GM13977 (cell line): Measurements from ENCODE around the gene NPHP4.

Experiments used
- DNase-seq: peaks from one replicate; pipeline ENCODE4 v3.0.0; 2012; ENCODE audit warnings: low spot score
- CTCF ChIP-seq: IDR thresholded peaks from 2 replicates; pipeline ENCODE4 v1.5.1; 2012; ENCODE audit warnings: mild to moderate bottlenecking, control low read depth; ENCODE audit not compliant: insufficient read depth; ENCODE audit errors: extremely low read depth, missing control alignments
- in situ Hi-C: fragments of 300-500 bp; cut with MboI; formaldehyde crosslinking; loops from one replicate; pipeline ENCODE4 v1.12.0; 2022; ENCODE audit warnings: low sequenced_read_pairs, low pct_unique_long_range_greater_than_20kb, mixed read lengths, inconsistent platforms; ENCODE audit not compliant: unreplicated experiment

Gene NPHP4

GRCh38 chr1:5940723-5941407 lies 51.4 kb downstream of the NPHP4 start:
- in situ Hi-C loops, result no loop called here
- DNase-seq, result no peak
- no peak for TF ChIP-seq CTCF

DNA sequence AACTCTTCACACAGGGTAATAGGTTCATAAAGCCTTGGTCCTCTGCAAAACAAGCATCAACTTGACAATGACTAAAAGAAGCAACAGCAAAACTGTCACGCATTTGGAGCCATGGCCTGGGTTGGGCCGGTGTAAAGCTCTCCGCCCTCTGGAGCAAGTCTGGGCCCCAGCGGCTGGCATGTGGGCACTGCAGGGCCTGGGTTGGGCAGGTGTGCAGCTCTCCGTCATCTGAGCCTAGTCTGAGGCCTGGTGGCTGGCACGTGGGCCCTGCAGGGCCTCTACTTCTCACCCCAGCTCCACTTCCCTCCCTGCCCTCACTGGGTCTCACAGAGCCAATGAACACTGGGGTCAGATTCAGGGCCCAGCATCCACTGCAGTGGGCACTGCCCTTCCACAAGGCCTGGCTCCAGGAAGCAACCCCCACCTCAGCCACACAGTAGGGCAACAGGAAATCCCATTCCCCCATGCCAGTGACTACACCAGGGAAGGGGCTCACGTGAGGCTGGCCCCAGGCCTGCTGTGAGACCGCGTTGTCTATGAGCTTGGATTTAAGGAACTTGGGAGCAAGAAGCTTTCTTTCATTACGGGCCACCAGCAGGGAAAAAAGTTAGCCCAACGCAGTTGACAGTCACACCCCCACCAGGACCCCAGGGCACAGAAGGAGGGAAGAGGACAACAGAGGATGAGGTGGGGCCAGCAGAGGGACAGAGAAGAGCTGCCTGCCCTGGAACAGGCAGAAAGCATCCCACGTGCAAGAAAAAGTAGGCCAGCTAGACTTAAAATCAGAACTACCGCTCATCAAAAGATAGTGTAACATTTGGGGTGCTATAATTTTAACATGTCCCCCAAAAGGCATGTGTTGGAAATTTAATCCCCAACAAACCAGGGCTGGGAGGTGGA lies 52.7 kb downstream of the NPHP4 start:
- in situ Hi-C loops, result no loop called here
- no peak for DNase-seq
- no peak for TF ChIP-seq CTCF

DNA sequence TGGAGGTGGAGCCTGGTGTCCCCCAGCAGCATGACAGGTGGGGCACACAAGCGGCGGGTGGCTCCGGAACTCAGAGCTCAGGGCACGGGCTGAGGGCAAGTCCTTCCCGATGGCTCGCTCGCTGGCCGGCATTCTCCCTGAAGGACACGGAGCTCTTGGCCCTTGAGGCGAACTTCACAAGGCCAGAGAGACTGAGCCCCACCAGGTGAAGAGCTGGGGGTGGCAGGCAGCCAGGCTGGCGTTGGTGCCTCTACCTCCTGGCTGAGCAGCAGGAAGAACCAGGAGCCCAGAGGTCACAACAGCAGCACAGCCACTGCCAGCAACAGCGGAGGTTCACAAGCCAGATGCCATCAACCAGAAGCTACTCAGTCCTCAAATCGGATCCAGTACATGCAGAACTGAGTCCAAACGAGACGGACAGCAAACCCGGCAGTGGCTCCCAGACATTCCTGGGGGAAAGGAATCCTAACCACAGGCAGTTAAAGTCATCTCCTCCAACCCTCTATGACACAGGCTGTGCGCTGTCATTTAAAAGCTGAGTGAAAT lies 54.1 kb downstream of the NPHP4 start:
- TF ChIP-seq CTCF, result no peak
- DNase-seq, result no peak
- in situ Hi-C loops, result no loop called here

DNA sequence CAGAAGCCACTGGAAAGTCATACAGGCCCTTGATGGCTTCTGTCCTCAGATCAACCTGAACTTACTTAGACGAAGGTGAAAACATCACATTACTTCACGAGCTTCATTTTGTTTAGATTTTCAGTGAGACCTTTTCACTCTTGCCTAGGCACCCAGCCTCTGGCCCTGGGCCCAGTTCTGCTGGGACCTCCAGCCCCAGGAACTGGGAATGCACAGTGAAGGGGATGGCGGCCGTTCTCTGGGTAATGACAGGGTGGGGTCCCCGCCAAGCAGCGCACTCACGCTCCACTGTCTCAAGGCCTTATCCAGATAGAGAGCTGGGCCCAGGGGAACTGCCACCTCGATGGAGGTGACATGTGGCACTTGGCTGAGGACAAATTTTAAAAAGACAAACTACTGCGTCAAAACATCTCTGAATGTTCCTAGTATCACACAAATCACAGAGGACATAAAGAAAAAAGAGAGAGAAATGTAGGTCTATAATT lies 54.8 kb downstream of the NPHP4 start:
- in situ Hi-C loops, result no loop called here
- DNase-seq, result no peak
- TF ChIP-seq CTCF, result no peak

- in situ Hi-C loops, result no loop called here
- no peak for DNase-seq
- no peak for TF ChIP-seq CTCF
Measured at GRCh38 chr1:5936621-5937372, 55.4 kb downstream of the NPHP4 start.

DNA sequence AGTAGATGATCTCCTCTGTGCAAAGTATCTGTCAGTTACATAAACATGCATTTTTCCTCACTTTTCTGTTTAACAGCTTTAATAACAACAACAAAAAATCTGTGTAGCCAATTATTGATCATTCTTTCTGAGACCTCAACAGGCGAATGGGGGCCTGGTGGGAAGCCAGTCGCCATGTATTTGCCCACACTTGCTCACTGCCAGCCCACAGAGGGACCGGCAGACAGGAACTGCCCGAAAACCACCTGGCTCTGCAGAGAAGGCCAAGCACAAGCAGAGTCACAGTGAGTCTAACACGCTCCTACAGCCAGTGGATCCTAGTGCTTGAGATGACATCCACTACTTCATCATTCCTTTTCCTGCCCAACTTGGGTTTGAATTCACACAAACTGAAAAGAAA lies 56.1 kb downstream of the NPHP4 start:
- no peak for DNase-seq
- in situ Hi-C loops, result no loop called here
- TF ChIP-seq CTCF, result no peak
